Upper lobe of left lung (tissue), 6 donors: Measurements from ENCODE around the gene ARPP19. TPM values are rescaled to one million over a fixed set of nuclear protein-coding genes. Genes with fewer than 3 reads are reported as not detected.

Source experiments
- ATAC-seq, 2 donors: fragments of 200-7000 bp; cut with Tn5 transposase; one replicate each; pipeline ENCODE4 v1.9.1; 2022; ENCODE audit warnings: mild to moderate bottlenecking in 2 of 2, moderate library complexity in 2 of 2; ENCODE audit not compliant: low FRiP score in 2 of 2
- DNase-seq, 2 donors: peaks; one replicate each; pipeline ENCODE4 v3.0.0-alpha.2; 2019 to 2020
- H3K27ac ChIP-seq, 4 donors: fragments of 200-600 bp; sonication (generic); one replicate each; pipeline ENCODE4 v1.5.1; 2016 to 2019
- H3K27me3 ChIP-seq, 4 donors: fragments of 200-600 bp; sonication (generic); one replicate each; pipeline ENCODE4 v1.5.1; 2017 to 2019
- H3K36me3 ChIP-seq, 4 donors: fragments of 200-600 bp; sonication (generic); one replicate each; pipeline ENCODE4 v1.5.1; 2016 to 2019
- H3K4me1 ChIP-seq, 4 donors: fragments of 200-600 bp; sonication (generic); one replicate each; pipeline ENCODE4 v1.5.1; 2018 to 2019
- H3K4me3 ChIP-seq, 4 donors: fragments of 200-600 bp; sonication (generic); one replicate each; pipeline ENCODE4 v1.5.1; 2017 to 2019; ENCODE audit warnings: mild to moderate bottlenecking in 2 of 4, moderate library complexity in 1 of 4
- H3K9me3 ChIP-seq, 4 donors: fragments of 200-600 bp; sonication (generic); one replicate each; pipeline ENCODE4 v1.5.1; 2018 to 2019
- EP300 ChIP-seq, 4 donors: sonication (generic); formaldehyde crosslinking; IDR thresholded peaks; one replicate each; pipeline ENCODE4 v1.5.1; 2017; ENCODE audit warnings: antibody characterized with exemption in 4 of 4, control low read depth in 2 of 4
- POLR2A ChIP-seq, 4 donors: fragments of 450-650 bp; IDR thresholded peaks; one replicate each; pipeline ENCODE4 v1.5.1; 2016 to 2017; ENCODE audit warnings: antibody characterized with exemption in 4 of 4, mild to moderate bottlenecking in 2 of 4
- POLR2AphosphoS5 ChIP-seq, 2 donors: sonication (generic); formaldehyde crosslinking; IDR thresholded peaks; one replicate each; pipeline ENCODE4 v1.5.1; 2017; ENCODE audit warnings: antibody characterized with exemption in 2 of 2
- WGBS, 2 donors: methylation state at CpG; one replicate each; pipeline ENCODE4 v1.1.5; 2017 to 2018; 5-methylcytosine and 5-hydroxymethylcytosine counted together
- total RNA-seq, 6 donors: library from RNA; depleted of rRNA in 4 of 6; stranded (reverse); fragments of >200 nt in 4 of 6; gene quantifications; one replicate each; pipeline versions ENCODE4 v1.1.0 to v1.2.1, GENCODE V29; 2016 to 2021
- TF ChIP-seq, protein P1 (sequence below), 6 experiments: fragments of 450-650 bp in 4 of 6; fragments of 200-600 bp in 2 of 6; sonication (generic) in 2 of 6; IDR thresholded peaks; one replicate each; pipeline ENCODE4 v1.5.1; 2016 to 2019; ENCODE audit warnings: antibody characterized with exemption in 6 of 6
- donor health status: DM: no; HTN: no; CAD: no; lungs with moderate emphysema.
- donor health status: DM: no; HTN: yes; CAD: no; lungs with severe emphysema.

The ARPP19 gene
- total RNA-seq, 6 donors from 2014 or later: 29.3 to 159 (median 139) TPM

DNA sequence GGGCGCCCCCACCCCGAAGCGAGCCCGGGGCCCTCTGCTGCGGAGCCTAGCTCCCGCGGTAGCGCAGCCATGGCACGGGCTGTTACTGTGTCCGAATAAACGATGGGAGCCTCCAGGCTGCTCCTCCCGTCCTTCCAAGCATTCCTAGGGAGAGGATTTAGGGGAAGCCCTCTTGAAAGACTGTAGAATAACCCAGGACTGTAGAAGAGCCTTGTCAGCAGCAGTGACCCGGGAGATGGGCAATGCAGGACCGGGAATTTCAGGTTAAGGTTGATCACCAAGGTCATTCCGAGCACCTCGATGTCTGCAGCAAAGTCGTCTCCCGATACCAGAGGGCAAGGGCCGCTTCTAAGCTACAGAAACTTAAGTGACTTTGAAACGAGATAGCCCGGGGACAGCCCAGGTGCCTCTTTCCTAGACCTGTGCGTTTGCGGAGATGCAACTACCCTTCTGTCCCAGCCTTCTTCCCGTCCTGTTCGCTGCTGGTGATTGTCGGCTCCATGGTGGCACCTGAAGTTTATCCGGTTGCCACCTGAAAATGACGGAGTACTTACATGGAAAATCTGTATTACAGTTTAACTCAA, 39.4 kb downstream of the ARPP19 start:
- Histone ChIP-seq H3K27ac (peak overlapping the region; percentile 62 to 92 (median 74)), H3K36me3 (no peaks in the 10 kb centered on the region), H3K4me1 (peaks cover 0 to 24% (median 11%) of the 10 kb centered on the region in 4 donors), H3K27me3 (no peaks in the 10 kb centered on the region), H3K9me3 (no peaks in the 10 kb centered on the region), H3K4me3 (peak overlapping the region; percentile 27 to 81 (median 80))
- 2 to 5% methylated on average over 16 to 28 of the region's 28 CpGs for WGBS, 2 donors
- DNase-seq: no peak
- no peak for TF ChIP-seq POLR2AphosphoS5 (IDR thresholded peaks at IDR 0.05)
- no peak for TF ChIP-seq POLR2A (IDR thresholded peaks at IDR 0.05)
- TF ChIP-seq, protein P1, sequence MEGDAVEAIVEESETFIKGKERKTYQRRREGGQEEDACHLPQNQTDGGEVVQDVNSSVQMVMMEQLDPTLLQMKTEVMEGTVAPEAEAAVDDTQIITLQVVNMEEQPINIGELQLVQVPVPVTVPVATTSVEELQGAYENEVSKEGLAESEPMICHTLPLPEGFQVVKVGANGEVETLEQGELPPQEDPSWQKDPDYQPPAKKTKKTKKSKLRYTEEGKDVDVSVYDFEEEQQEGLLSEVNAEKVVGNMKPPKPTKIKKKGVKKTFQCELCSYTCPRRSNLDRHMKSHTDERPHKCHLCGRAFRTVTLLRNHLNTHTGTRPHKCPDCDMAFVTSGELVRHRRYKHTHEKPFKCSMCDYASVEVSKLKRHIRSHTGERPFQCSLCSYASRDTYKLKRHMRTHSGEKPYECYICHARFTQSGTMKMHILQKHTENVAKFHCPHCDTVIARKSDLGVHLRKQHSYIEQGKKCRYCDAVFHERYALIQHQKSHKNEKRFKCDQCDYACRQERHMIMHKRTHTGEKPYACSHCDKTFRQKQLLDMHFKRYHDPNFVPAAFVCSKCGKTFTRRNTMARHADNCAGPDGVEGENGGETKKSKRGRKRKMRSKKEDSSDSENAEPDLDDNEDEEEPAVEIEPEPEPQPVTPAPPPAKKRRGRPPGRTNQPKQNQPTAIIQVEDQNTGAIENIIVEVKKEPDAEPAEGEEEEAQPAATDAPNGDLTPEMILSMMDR (IDR thresholded peaks at IDR 0.05): no peak
- no peak for TF ChIP-seq EP300 (IDR thresholded peaks at IDR 0.05)
- ATAC-seq: peak in 1 of 2 donors; percentile 3

DNA sequence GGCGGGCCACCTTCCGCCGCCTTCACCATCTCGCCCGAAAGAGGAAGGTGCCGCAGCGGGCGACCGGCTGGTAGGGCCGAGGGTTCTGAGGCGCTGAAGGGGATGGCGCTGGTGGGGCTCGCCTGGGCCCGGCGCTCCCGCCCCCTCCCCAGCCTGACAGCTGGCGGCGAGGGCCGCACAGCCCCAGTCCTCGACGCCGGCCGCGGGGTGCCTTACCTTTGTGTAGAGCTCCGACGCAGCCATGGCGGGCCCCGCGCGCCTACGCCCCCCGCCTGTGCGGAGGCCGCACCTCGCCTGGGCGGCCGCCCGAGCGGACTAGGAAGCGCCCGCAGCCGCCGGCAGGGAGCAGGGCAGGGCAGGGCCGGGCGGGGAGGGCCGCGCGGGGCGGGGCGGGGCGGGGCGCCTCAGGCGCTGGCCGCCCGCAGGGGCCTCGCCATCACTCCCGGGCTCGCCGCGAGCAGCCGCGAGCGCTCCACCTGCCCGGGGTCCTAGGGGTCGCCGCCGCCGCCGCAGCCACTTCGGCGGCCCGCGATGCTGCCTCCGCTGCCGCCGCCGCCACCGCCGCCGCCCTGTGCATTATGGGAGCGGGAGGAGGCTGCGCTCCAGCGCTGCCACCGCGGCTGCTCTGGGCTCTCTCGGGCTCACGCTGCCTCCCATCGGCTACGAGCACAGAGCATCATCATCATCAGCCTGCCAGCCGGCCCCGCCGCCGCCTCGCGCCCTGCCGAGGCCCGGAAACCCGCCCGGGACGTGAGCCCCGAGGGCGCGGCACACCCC, 40.1 kb downstream of the ARPP19 start, which contains the start of gene MYO5A:
Gene MYO5A (minus strand): TSS at position 317 of the 777 bp plus-strand sequence. CDS start 74 bp downstream, at position 243.
- no peaks in the 10 kb centered on the region for H3K27me3 ChIP-seq
- 0% methylated on average over 9 of the region's 103 CpGs; no CpG with 5 or more reads in 1 of the 2 donors for WGBS, 2 donors
- TF ChIP-seq POLR2AphosphoS5 (IDR thresholded peaks at IDR 0.05) (no peak), EP300 (IDR thresholded peaks at IDR 0.05) (no peak), POLR2A (IDR thresholded peaks at IDR 0.05) (peak in 2 of 4 donors; percentile 6 to 76)
- TF ChIP-seq, protein P1 (IDR thresholded peaks at IDR 0.05): peak in 5 of 6 experiments; percentile 21 to 42 (median 35)
- no peaks in the 10 kb centered on the region for H3K36me3 ChIP-seq
- DNase-seq (peak; percentile 74 to 95), ATAC-seq (peak; percentile 87 to 96)
- no peaks in the 10 kb centered on the region for H3K9me3 ChIP-seq
- H3K4me3 ChIP-seq: peak within 1 kb of the TSS; percentile 79 to 83 (median 81)
- H3K4me1 ChIP-seq: peaks cover 0 to 24% (median 11%) of the 10 kb centered on the region in 4 donors
- peak within 1 kb of the TSS; percentile 73 to 92 (median 80) for H3K27ac ChIP-seq

DNA sequence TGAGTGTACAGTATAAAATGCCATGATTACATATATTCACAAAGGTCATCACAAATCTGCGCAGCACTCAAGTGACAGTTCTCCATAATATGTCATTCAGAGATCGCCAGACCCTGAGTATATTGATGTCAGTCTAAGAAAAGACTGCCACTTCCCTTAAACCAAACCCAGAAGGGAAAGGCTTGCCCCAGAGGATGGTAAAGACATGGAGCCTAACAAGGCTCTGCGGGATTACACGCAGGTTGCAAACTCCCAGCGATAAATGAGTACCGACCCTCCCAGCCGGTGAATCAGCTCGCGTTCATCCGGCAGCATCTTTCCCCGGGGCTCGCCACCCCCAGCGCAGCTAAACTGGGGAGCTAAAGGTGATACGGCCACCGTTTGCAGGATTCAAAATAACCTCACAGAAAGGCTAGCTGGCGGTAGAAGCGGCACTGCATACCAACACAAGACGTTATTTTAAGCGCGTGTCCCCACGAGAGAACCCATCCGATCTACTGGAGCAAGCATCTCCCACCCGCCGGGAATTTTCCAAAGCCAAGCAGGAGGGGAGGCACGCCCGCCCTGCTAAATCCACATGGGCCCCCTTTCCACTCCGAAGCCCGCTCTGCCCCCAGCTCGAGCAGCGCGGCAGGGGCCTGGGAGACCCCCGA, 40.8 kb downstream of the ARPP19 start:
- Histone ChIP-seq H3K9me3 (no peaks in the 10 kb centered on the region), H3K36me3 (no peaks in the 10 kb centered on the region), H3K4me3 (peak overlapping the region; percentile 79 to 83 (median 81)), H3K27me3 (no peaks in the 10 kb centered on the region), H3K4me1 (peaks cover 0 to 24% (median 12%) of the 10 kb centered on the region in 4 donors), H3K27ac (peak overlapping the region; percentile 73 to 92 (median 80))
- ATAC-seq (peak in 1 of 2 donors; percentile 33), DNase-seq (peak in 1 of 2 donors; percentile 28)
- WGBS, 2 donors: 6 to 17% methylated on average over 8 to 27 of the region's 32 CpGs
- TF ChIP-seq POLR2A (IDR thresholded peaks at IDR 0.05) (peak in 1 of 4 donors; percentile 9), POLR2AphosphoS5 (IDR thresholded peaks at IDR 0.05) (no peak), EP300 (IDR thresholded peaks at IDR 0.05) (no peak)
- TF ChIP-seq, protein P1 (IDR thresholded peaks at IDR 0.05): no peak

DNA sequence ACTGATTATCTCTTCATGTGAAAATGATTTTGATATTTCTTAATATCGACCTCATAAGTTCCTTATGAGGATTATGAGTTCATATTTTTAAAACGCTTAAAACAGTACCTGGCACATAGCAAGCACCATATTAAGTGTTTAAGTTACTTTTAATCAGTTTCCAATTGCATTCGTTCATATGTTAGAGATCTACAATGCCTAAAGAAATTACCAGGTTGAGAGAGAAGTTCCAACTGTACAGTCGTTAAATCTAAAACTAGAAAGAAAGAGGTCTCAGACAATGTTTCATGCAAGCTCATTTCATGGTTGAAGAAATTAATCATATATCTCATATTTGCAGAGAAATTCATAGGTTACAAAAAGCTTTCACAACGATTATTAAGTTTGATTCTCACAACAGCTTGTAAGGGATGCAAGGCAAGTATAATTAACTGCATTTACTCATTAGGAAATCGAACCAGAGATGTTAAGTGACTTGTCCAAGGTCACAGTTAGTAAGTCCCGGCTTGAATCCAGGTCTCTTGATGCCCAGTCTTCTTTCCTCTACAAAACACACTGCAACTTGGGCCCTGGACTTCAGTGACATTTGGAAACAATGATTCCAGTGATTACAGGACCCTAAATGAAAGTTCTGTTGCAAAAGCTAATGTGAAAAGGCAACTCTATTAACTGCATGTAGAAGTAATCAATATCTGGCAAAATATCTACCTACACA, 41.5 kb downstream of the ARPP19 start:
- peaks cover 0 to 24% (median 13%) of the 10 kb centered on the region in 4 donors for H3K4me1 ChIP-seq
- H3K27me3 ChIP-seq: no peaks in the 10 kb centered on the region
- H3K4me3 ChIP-seq: peak overlapping the region in 3 of 4 donors; percentile 79 to 81 (median 81)
- no peaks in the 10 kb centered on the region for H3K9me3 ChIP-seq
- DNase-seq (no peak), ATAC-seq (no peak)
- no peak for TF ChIP-seq POLR2A (IDR thresholded peaks at IDR 0.05)
- TF ChIP-seq POLR2AphosphoS5 (IDR thresholded peaks at IDR 0.05): no peak
- TF ChIP-seq, protein P1 (IDR thresholded peaks at IDR 0.05): no peak
- H3K27ac ChIP-seq: no peak overlapping the region
- WGBS, 2 donors: 86 to 96% methylated on average over 7 of the region's 7 CpGs
- H3K36me3 ChIP-seq: no peaks in the 10 kb centered on the region
